MCF 10A (cell line): ENCODE data around the gene DCLK1. TPM values are rescaled to one million over a fixed set of nuclear protein-coding genes. Genes with fewer than 3 reads are reported as not detected.

Experiments
- BruUV-seq: library from RNA; stranded (reverse); fragments of 400-500 nt; replicated peaks from 2 replicates; lab custom pipeline; 2021; lab: Mats Ljungman, UMichigan
- CTCF ChIA-PET: fragments of 300-600 bp; sonication (Branson Sonifier 250); formaldehyde crosslinking; extraction: SDS; loops from one replicate; lab custom pipeline; 2021; ENCODE audit warnings: antibody characterized with exemption, inconsistent platforms; lab: Yijun Ruan, JAX
- POLR2A ChIA-PET: fragments of 300-600, 350-650 bp; sonication (Branson Sonifier 250); formaldehyde crosslinking; extraction: SDS; loops from one replicate; lab custom pipeline; 2020; ENCODE audit warnings: antibody characterized with exemption, inconsistent platforms; lab: Yijun Ruan, JAX
- DNase-seq: peaks from one replicate; pipeline ENCODE4 v3.0.0-alpha.2; 2018; ENCODE audit not compliant: unreplicated experiment
- H3K27ac Mint-ChIP-seq: one replicate; pipeline ENCODE4 v1.8.0; 2022; ENCODE audit warnings: mild to moderate bottlenecking, low read depth, mixed read lengths; ENCODE audit not compliant: unreplicated experiment
- H3K27me3 Mint-ChIP-seq: one replicate; pipeline ENCODE4 v1.8.0; 2022; ENCODE audit warnings: mixed read lengths; ENCODE audit not compliant: insufficient read depth, unreplicated experiment
- H3K36me3 Mint-ChIP-seq: one replicate; pipeline ENCODE4 v1.8.0; 2022; ENCODE audit warnings: mild to moderate bottlenecking, moderate library complexity, mixed read lengths; ENCODE audit not compliant: insufficient read depth, unreplicated experiment
- H3K4me1 Mint-ChIP-seq: one replicate; pipeline ENCODE4 v1.8.0; 2022; ENCODE audit warnings: mixed read lengths; ENCODE audit not compliant: insufficient read depth, unreplicated experiment
- H3K4me3 Mint-ChIP-seq: one replicate; pipeline ENCODE4 v1.8.0; 2022; ENCODE audit warnings: mild to moderate bottlenecking, moderate library complexity, mixed read lengths; ENCODE audit not compliant: unreplicated experiment
- H3K9me3 Mint-ChIP-seq: one replicate; pipeline ENCODE4 v1.8.0; 2022; ENCODE audit warnings: mixed read lengths; ENCODE audit not compliant: unreplicated experiment
- CTCF ChIP-seq: fragments of 200-600 bp; IDR thresholded peaks from one replicate; pipeline ENCODE4 v1.8.0; 2022; ENCODE audit warnings: antibody characterized with exemption, mild to moderate bottlenecking; ENCODE audit not compliant: unreplicated experiment
- intact Hi-C: fragments of 100-400 bp; cut with micrococcal nuclease; formaldehyde crosslinking; loops from 2 replicates; pipeline ENCODE4 v1.14.1; 2022
- total RNA-seq: library from RNA; stranded (reverse); gene quantifications from 2 replicates; pipeline ENCODE4 v1.2.3, GENCODE V29; 2022

The DCLK1 gene
- total RNA-seq, 1 experiment from 2014 or later: 0.44 TPM

- H3K27me3 Mint-ChIP-seq: no peaks in the 10 kb centered on the region
- TF ChIP-seq CTCF: peak; percentile 94
- no TSS peak for BruUV-seq
- no peak overlapping the region for H3K27ac Mint-ChIP-seq
- POLR2A ChIA-PET: interaction anchor here (1.6 kb wide), 1 partner anchor 556 kb away, joined by 5 read pairs; no protein-coding TSS in a partner anchor
- intact Hi-C loops: loop anchor here (1.0 to 5.0 kb wide), 4 partner anchors 91 to 556 kb away; no protein-coding TSS in a partner anchor
- peak; percentile 59 for DNase-seq
- H3K4me3 Mint-ChIP-seq: peak overlapping the region; percentile 46
- H3K4me1 Mint-ChIP-seq: peaks cover 5% of the 10 kb centered on the region
- peaks cover 5% of the 10 kb centered on the region for H3K36me3 Mint-ChIP-seq
- H3K9me3 Mint-ChIP-seq: peaks cover 5% of the 10 kb centered on the region
- CTCF ChIA-PET: interaction anchor here (0.5 to 3.6 kb wide), 26 partner anchors 9 to 1142 kb away, joined by 3 to 24 read pairs (median 3); no protein-coding TSS in a partner anchor
Observed at GRCh38 chr13:35720690-35721554, 410.3 kb downstream of the DCLK1 start.

- peaks cover under 1% of the 10 kb centered on the region for H3K9me3 Mint-ChIP-seq
- TF ChIP-seq CTCF: no peak
- intact Hi-C loops: loop anchor here (2.0 to 5.0 kb wide), 3 partner anchors 232 to 555 kb away; no protein-coding TSS in a partner anchor
- peaks cover 7% of the 10 kb centered on the region for H3K36me3 Mint-ChIP-seq
- peak overlapping the region; percentile 46 for H3K4me3 Mint-ChIP-seq
- ChIA-PET POLR2A (no interaction called here), CTCF (interaction anchor here (0.6 to 3.6 kb wide), 20 partner anchors 9 to 1141 kb away, joined by 3 to 24 read pairs (median 3); no protein-coding TSS in a partner anchor)
- no peak overlapping the region for H3K27ac Mint-ChIP-seq
- no TSS peak for BruUV-seq
- peaks cover 5% of the 10 kb centered on the region for H3K4me1 Mint-ChIP-seq
- no peaks in the 10 kb centered on the region for H3K27me3 Mint-ChIP-seq
- DNase-seq: peak; percentile 23
Observed at GRCh38 chr13:35720290-35720689, 410.9 kb downstream of the DCLK1 start.

Other genes with a start within 250 kb of the DCLK1 start
- gene SOHLH2, start 83.2 kb upstream of the DCLK1 start, total RNA-seq: 1.2 and 1.6 TPM in 2 replicates
- gene CCDC169, start 166.4 kb upstream of the DCLK1 start, total RNA-seq: 5.7 and 5.9 TPM in 2 replicates
- gene SPART, start 215.0 kb upstream of the DCLK1 start, total RNA-seq: 83.1 and 100.0 TPM in 2 replicates